K562 (cell line): ENCODE results near the gene RAB31. TPM values are rescaled to one million over a fixed set of nuclear protein-coding genes. Genes with fewer than 3 reads are reported as not detected.

Source experiments
- ARID2 ChIP-seq: fragments of 450-650 bp; IDR thresholded peaks from 2 replicates; pipeline ENCODE4 v1.6.1; 2017; ENCODE audit warnings: antibody characterized with exemption, mild to moderate bottlenecking
- BACH1 ChIP-seq: fragments of 200-800 bp; sonication (Bioruptor generic); IDR thresholded peaks from 2 replicates; pipeline ENCODE4 v1.6.1; 2016; ENCODE audit warnings: missing genetic modification characterization, missing compliant biosample characterization
- GTF2E2 ChIP-seq: fragments of 200-800 bp; sonication (Bioruptor generic); IDR thresholded peaks from 2 replicates; pipeline ENCODE4 v1.6.1; 2016; ENCODE audit warnings: missing genetic modification characterization, missing compliant biosample characterization
- HIVEP1 ChIP-seq: fragments of 250-450 bp; sonication (Bioruptor Pico); IDR thresholded peaks from 2 replicates; pipeline ENCODE4 v1.4.0; 2020; ENCODE audit warnings: mild to moderate bottlenecking
- HNRNPK ChIP-seq: fragments of 200-400 bp; formaldehyde crosslinking; IDR thresholded peaks from one replicate; pipeline ENCODE4 v1.6.1; 2018; ENCODE audit warnings: mild to moderate bottlenecking, low read depth, low read length; ENCODE audit not compliant: poor library complexity, severe bottlenecking
- MAZ ChIP-seq, 2 experiments: fragments of 450-650 bp in 1 of 2; sonication (generic) in 1 of 2; formaldehyde crosslinking; IDR thresholded peaks in 1 of 2; conservative IDR thresholded peaks in 1 of 2; 2 replicates each; pipeline versions ENCODE4 v1.4.0 to v1.5.0; 2020; ENCODE audit warnings: mild to moderate bottlenecking in 1 of 2, missing genetic modification reagents in 1 of 2
- MCM7 ChIP-seq, 2 experiments: fragments of 450-650 bp; IDR thresholded peaks; 2 replicates each; pipeline ENCODE4 v1.6.1; 2016 to 2018
- MED1 ChIP-seq: sonication (generic); formaldehyde crosslinking; IDR thresholded peaks from 2 replicates; pipeline ENCODE4 v1.8.1; 2023; ENCODE audit warnings: missing genetic modification reagents, borderline replicate concordance
- MIER1 ChIP-seq: fragments of 450-650 bp; IDR thresholded peaks from 2 replicates; pipeline ENCODE4 v1.6.1; 2016; ENCODE audit warnings: antibody characterized with exemption, mild to moderate bottlenecking, low read depth
- NFE2 ChIP-seq: IDR thresholded peaks from 2 replicates; pipeline ENCODE4 v1.6.1; 2014; ENCODE audit warnings: antibody characterized with exemption, low read depth
- NR1H2 ChIP-seq: sonication (generic); formaldehyde crosslinking; IDR thresholded peaks from 2 replicates; pipeline ENCODE4 v1.4.0; 2020; ENCODE audit warnings: mild to moderate bottlenecking, missing genetic modification reagents
- NR3C1 ChIP-seq: sonication (generic); formaldehyde crosslinking; IDR thresholded peaks from 2 replicates; pipeline ENCODE4 v1.8.1; 2022; ENCODE audit warnings: missing genetic modification reagents
- OTX1 ChIP-seq: fragments of 450-650 bp; formaldehyde crosslinking; IDR thresholded peaks from 2 replicates; pipeline ENCODE4 v1.4.0; 2022; ENCODE audit warnings: mild to moderate bottlenecking
- SMAD2 ChIP-seq: fragments of 150-350 bp; IDR thresholded peaks from 2 replicates; pipeline ENCODE4 v1.6.1; 2014; ENCODE audit warnings: low read depth, mild to moderate bottlenecking, low read length
- SRSF1 ChIP-seq: fragments of 200-400 bp; formaldehyde crosslinking; IDR thresholded peaks from 2 replicates; pipeline ENCODE4 v1.6.1; 2017; ENCODE audit warnings: mild to moderate bottlenecking, low read depth, low read length, moderate library complexity
- ZC3H4 ChIP-seq: sonication (generic); formaldehyde crosslinking; IDR thresholded peaks from 2 replicates; pipeline ENCODE4 v1.9.0; 2021; ENCODE audit warnings: missing genetic modification reagents, borderline replicate concordance
- ZNF165 ChIP-seq: fragments of 250-450 bp; sonication (Bioruptor Pico); IDR thresholded peaks from 2 replicates; pipeline ENCODE4 v1.4.0; 2020; ENCODE audit warnings: borderline replicate concordance
- ZNF316 ChIP-seq: fragments of 450-650 bp; IDR thresholded peaks from 2 replicates; pipeline ENCODE4 v1.6.1; 2016
- ZNF436 ChIP-seq: fragments of 250-450, 450-650 bp; sonication (Bioruptor Pico); formaldehyde crosslinking; IDR thresholded peaks from 2 replicates; pipeline ENCODE4 v1.7.0; 2020; ENCODE audit warnings: mild to moderate bottlenecking
- polyA plus RNA-seq, 8 experiments: library from polyadenylated mRNA; depleted of rRNA in 4 of 8; stranded (reverse) in 5 of 8; unstranded in 3 of 8; fragments of >200 nt; fragmentation: Nextera tagmentation in 2 of 8; fragmentation: Illumina TruSeq in 1 of 8; extraction: Ambion mirVana in 2 of 8; extraction: Trizol in 1 of 8; gene quantifications; 2 replicates each; pipeline versions ENCODE4 v1.2.1 to v1.2.3, GENCODE V29; 2011 to 2014; ENCODE audit warnings: inconsistent platforms in 1 of 8, missing spikeins in 1 of 8
- total RNA-seq, 7 experiments: library from RNA; depleted of rRNA in 6 of 7; stranded (reverse); fragments of >200 nt in 6 of 7; fragmentation: Illumina TruSeq in 2 of 7; extraction: Trizol in 2 of 7; gene quantifications; 2 replicates each; pipeline versions ENCODE4 v1.2.1 to v1.2.3, GENCODE V29; 2011 to 2021; ENCODE audit warnings: low replicate concordance in 1 of 7
- TF ChIP-seq, protein P1 (sequence below): sonication (generic); formaldehyde crosslinking; IDR thresholded peaks from 2 replicates; pipeline ENCODE4 v1.8.0; 2022; ENCODE audit warnings: missing genetic modification reagents, mild to moderate bottlenecking, borderline replicate concordance
- TF ChIP-seq, protein P2 (sequence below): sonication (generic); formaldehyde crosslinking; IDR thresholded peaks from 2 replicates; pipeline ENCODE4 v1.4.0; 2020; ENCODE audit warnings: mild to moderate bottlenecking, missing genetic modification reagents
- TF ChIP-seq, protein P3 (sequence below): fragments of 250-450 bp; sonication (Bioruptor Pico); IDR thresholded peaks from 2 replicates; pipeline ENCODE4 v1.8.0; 2021; ENCODE audit warnings: moderate library complexity, mild to moderate bottlenecking, inconsistent platforms
- TF ChIP-seq, protein P4 (sequence below): fragments of 250-450 bp; sonication (Bioruptor Pico); IDR thresholded peaks from 2 replicates; pipeline ENCODE4 v1.8.0; 2022; ENCODE audit warnings: inconsistent platforms
- TF ChIP-seq, protein P5 (sequence below): sonication (generic); formaldehyde crosslinking; IDR thresholded peaks from 2 replicates; pipeline ENCODE4 v1.8.0; 2022; ENCODE audit warnings: mild to moderate bottlenecking, low read depth, missing genetic modification reagents

Gene RAB31
- total and polyA plus RNA-seq, 9 of the 15 experiments (the other 6 are each of a cell fraction or from before 2014, with no cell fraction given), result 20.7 to 70.4 (median 41.3) TPM

DNA sequence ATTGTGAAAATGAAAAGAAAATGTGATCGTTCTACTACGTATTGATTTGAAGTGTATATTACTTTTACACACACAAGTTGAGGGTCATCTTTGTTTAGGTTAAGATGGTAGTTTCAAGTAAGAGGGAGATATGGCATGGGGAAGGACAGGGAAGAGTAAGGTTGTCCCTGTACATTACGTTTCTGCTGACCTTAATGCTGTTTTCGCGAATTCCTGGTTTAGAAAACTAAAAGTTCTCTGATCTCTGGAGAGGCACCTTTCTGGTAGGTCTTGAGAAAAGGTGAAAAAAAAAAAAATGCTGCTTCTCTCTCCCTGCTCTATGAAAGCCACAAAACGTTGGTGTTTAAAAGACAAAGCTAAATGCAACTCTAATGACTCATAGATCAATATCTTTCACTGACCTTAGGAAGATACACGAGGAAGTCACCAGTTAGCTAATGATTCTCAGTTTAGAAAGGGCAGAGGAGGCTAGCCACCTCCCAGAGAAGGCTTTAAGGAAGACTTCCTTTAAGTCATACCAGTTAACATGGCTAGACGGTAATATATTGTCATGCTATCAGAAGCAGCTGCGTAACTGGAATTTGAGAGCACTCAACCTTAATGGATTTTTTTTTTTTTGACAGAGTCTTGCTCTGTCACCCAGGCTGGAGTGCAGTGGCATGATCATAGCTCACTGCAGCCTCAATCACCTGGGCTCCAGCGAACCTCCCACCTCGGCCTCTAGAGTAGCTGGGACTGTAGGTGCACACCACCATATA is 190.9 kb downstream of the RAB31 start (continued):
- TF ChIP-seq, protein P1, sequence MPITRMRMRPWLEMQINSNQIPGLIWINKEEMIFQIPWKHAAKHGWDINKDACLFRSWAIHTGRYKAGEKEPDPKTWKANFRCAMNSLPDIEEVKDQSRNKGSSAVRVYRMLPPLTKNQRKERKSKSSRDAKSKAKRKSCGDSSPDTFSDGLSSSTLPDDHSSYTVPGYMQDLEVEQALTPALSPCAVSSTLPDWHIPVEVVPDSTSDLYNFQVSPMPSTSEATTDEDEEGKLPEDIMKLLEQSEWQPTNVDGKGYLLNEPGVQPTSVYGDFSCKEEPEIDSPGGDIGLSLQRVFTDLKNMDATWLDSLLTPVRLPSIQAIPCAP (CRISPR knock-in tag), result no peak
- TF ChIP-seq ARID2 (0 out of 2 replicates have a peak, but pooled peaks have one; percentile 23), ZNF165 (CRISPR knock-in tag) (no peak), SRSF1 (no peak), MAZ (CRISPR knock-in tag; conservative IDR thresholded peaks at IDR 0.05 in 1 of 2, IDR thresholded peaks at IDR 0.05 in 1 of 2) (peak; percentile 41 to 69; a peak in 1 of 4 replicates), NFE2 (peak; percentile 35; the same call in 1 of the 2 replicates), NR3C1 (CRISPR knock-in tag) (no peak), SMAD2 (no peak), MCM7 (IDR thresholded peaks at IDR 0.05) (no peak; a peak in 1 of 4 replicates), GTF2E2 (tag) (peak; percentile 90), MIER1 (peak; percentile 64; the same call in 1 of the 2 replicates), ZNF436 (CRISPR knock-in tag) (peak; percentile 70), ZNF316 (no peak), NR1H2 (CRISPR knock-in tag) (no peak), ZC3H4 (no peak), MED1 (no peak), HNRNPK (no peak), BACH1 (tag) (peak; percentile 88), OTX1 (peak; percentile 68), HIVEP1 (CRISPR knock-in tag) (no peak)
- TF ChIP-seq, protein P2, sequence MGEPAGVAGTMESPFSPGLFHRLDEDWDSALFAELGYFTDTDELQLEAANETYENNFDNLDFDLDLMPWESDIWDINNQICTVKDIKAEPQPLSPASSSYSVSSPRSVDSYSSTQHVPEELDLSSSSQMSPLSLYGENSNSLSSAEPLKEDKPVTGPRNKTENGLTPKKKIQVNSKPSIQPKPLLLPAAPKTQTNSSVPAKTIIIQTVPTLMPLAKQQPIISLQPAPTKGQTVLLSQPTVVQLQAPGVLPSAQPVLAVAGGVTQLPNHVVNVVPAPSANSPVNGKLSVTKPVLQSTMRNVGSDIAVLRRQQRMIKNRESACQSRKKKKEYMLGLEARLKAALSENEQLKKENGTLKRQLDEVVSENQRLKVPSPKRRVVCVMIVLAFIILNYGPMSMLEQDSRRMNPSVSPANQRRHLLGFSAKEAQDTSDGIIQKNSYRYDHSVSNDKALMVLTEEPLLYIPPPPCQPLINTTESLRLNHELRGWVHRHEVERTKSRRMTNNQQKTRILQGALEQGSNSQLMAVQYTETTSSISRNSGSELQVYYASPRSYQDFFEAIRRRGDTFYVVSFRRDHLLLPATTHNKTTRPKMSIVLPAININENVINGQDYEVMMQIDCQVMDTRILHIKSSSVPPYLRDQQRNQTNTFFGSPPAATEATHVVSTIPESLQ (CRISPR knock-in tag), result 0 out of 2 replicates have a peak, but pooled peaks have one; percentile 16
- TF ChIP-seq, protein P3, sequence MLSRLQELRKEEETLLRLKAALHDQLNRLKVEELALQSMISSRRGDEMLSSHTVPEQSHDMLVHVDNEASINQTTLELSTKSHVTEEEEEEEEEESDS (CRISPR knock-in tag), result no peak
- TF ChIP-seq, protein P4, sequence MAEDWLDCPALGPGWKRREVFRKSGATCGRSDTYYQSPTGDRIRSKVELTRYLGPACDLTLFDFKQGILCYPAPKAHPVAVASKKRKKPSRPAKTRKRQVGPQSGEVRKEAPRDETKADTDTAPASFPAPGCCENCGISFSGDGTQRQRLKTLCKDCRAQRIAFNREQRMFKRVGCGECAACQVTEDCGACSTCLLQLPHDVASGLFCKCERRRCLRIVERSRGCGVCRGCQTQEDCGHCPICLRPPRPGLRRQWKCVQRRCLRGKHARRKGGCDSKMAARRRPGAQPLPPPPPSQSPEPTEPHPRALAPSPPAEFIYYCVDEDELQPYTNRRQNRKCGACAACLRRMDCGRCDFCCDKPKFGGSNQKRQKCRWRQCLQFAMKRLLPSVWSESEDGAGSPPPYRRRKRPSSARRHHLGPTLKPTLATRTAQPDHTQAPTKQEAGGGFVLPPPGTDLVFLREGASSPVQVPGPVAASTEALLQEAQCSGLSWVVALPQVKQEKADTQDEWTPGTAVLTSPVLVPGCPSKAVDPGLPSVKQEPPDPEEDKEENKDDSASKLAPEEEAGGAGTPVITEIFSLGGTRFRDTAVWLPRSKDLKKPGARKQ (CRISPR knock-in tag), result no peak
- TF ChIP-seq, protein P5, sequence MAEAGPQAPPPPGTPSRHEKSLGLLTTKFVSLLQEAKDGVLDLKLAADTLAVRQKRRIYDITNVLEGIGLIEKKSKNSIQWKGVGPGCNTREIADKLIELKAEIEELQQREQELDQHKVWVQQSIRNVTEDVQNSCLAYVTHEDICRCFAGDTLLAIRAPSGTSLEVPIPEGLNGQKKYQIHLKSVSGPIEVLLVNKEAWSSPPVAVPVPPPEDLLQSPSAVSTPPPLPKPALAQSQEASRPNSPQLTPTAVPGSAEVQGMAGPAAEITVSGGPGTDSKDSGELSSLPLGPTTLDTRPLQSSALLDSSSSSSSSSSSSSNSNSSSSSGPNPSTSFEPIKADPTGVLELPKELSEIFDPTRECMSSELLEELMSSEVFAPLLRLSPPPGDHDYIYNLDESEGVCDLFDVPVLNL (CRISPR knock-in tag), result no peak
